ENCODE data around the gene RNF167.

Gene RNF167

GRCh38 chr17:4972752-4973151 is 32.7 kb downstream of the RNF167 start:
- no peak for DNase-seq (ENCODE audit: extremely low read depth in 1 of 2, low read depth in 1 of 2)

GRCh38 chr17:4973256-4974114 is 33.4 kb downstream of the RNF167 start:
- no peak for DNase-seq (ENCODE audit: extremely low read depth in 1 of 2, low read depth in 1 of 2)

- DNase-seq (ENCODE audit: extremely low read depth in 1 of 2, low read depth in 1 of 2) = no peak
These were observed 34.1 kb downstream of the RNF167 start for GRCh38 chr17:4974115-4974670.

- DNase-seq (ENCODE audit: extremely low read depth in 1 of 2, low read depth in 1 of 2) = no peak
These were observed 38.7 kb downstream of the RNF167 start for GRCh38 chr17:4978726-4979125.

GRCh38 chr17:4980644-4981216 is 40.7 kb downstream of the RNF167 start:
- no peak for DNase-seq (ENCODE audit: extremely low read depth in 1 of 2, low read depth in 1 of 2)

GRCh38 chr17:4982305-4982704 is 42.2 kb downstream of the RNF167 start:
- DNase-seq (ENCODE audit: extremely low read depth in 1 of 2, low read depth in 1 of 2) = no peak

GRCh38 chr17:4986403-4986802 is 46.3 kb downstream of the RNF167 start:
- DNase-seq (ENCODE audit: extremely low read depth in 1 of 2, low read depth in 1 of 2) = no peak

- peak; percentile 76 to 83 for DNase-seq (ENCODE audit: extremely low read depth in 1 of 2, low read depth in 1 of 2)
These were observed 47.1 kb downstream of the RNF167 start, which contains the start of gene CAMTA2 for GRCh38 chr17:4986951-4987766. CAMTA2 (minus strand) TSS chr17:4987675; CDS start chr17:4986222, 1,453 bp downstream.

- no peak for DNase-seq (ENCODE audit: extremely low read depth in 1 of 2, low read depth in 1 of 2)
These were observed 47.9 kb downstream of the RNF167 start for GRCh38 chr17:4987767-4988567.

- no peak for DNase-seq (ENCODE audit: extremely low read depth in 1 of 2, low read depth in 1 of 2)
These were observed 54.1 kb downstream of the RNF167 start for GRCh38 chr17:4994081-4994595.

All from activated CD8-positive, alpha-beta memory T cell treated with anti-CD3 and anti-CD28 coated beads for 1 hour (primary cell).